Ascending aorta (tissue), 2 donors: ENCODE results near the gene MAP2K7. TPM values are rescaled to one million over a fixed set of nuclear protein-coding genes. Genes with fewer than 3 reads are reported as not detected.

ENCODE experiments used
- DNase-seq, 2 donors: peaks; one replicate each; pipeline ENCODE4 v3.0.0-alpha.2; 2019; ENCODE audit warnings: low spot score in 2 of 2
- H3K27ac ChIP-seq, 2 donors: fragments of 200-600 bp; sonication (generic); one replicate each; pipeline ENCODE4 v1.5.1; 2016 to 2017; ENCODE audit warnings: mild to moderate bottlenecking in 1 of 2
- H3K27me3 ChIP-seq: fragments of 200-600 bp; sonication (generic); one replicate; pipeline ENCODE4 v1.5.1; 2017
- H3K36me3 ChIP-seq, 2 donors: fragments of 200-600 bp; sonication (generic); one replicate each; pipeline ENCODE4 v1.5.1; 2016
- H3K4me1 ChIP-seq, 2 donors: fragments of 200-600 bp; sonication (generic); one replicate each; pipeline ENCODE4 v1.5.1; 2016 to 2017; ENCODE audit warnings: mild to moderate bottlenecking in 1 of 2
- H3K4me3 ChIP-seq, 2 donors: fragments of 200-600 bp; sonication (generic); one replicate each; pipeline ENCODE4 v1.5.1; 2016 to 2017; ENCODE audit warnings: mild to moderate bottlenecking in 1 of 2
- H3K9me3 ChIP-seq, 2 donors: fragments of 200-600 bp; sonication (generic); one replicate each; pipeline ENCODE4 v1.5.1; 2016
- CTCF ChIP-seq, 3 experiments: fragments of 200-600 bp in 2 of 3; fragments of 450-650 bp in 1 of 3; sonication (generic) in 2 of 3; IDR thresholded peaks; one replicate each; pipeline ENCODE4 v1.5.1; 2016 to 2019; ENCODE audit warnings: antibody characterized with exemption in 3 of 3, mild to moderate bottlenecking in 1 of 3, moderate library complexity in 1 of 3
- intact Hi-C: fragments of 100-400 bp; cut with DNase I; formaldehyde crosslinking; loops from one replicate; pipeline ENCODE4 v1.15.1; 2023
- total RNA-seq: library from RNA; depleted of rRNA; stranded (reverse); fragments of >200 nt; gene quantifications from one replicate; pipeline ENCODE4 v1.1.0, GENCODE V29; 2016

The MAP2K7 gene
- total RNA-seq, 1 donor from 2014 or later = 37.3 TPM

DNA sequence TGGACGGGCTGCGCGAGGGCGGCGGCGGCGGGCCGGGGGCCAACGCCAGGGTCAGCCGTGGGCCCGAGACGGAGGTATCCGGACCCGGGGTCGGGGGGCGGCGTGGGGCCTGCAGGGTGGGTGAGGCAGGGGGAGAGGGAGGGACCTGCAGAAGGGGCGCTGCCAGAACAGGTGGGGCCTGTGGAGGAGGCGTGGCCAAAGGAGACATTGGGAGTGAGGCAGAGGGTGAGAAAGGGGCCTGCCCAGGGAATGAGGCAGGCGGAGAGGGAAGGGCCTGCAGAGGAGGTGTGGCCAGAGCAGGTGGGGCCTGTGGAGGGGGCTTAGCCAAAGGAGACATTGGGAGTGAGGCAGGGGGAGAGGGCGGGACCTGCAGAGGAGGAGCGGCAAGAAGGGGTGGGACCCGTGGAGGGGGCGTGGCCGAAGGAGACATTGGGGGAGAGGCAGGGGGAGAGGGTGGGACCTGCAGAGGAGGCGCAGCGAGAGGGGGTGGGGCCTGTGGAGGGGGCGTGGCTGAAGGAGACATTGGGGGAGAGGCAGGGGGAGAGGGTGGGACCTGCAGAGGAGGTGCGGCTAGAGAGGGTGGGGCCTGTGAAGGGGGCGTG is 33.7 kb upstream of the MAP2K7 start:
- Histone ChIP-seq H3K27ac (no peak overlapping the region), H3K4me1 (peaks cover 15 to 19% of the 10 kb centered on the region in 2 donors), H3K4me3 (peak overlapping the region; percentile 46 to 61), H3K36me3 (no peaks in the 10 kb centered on the region), H3K9me3 (no peaks in the 10 kb centered on the region), H3K27me3 (peaks cover 20% of the 10 kb centered on the region)
- DNase-seq = no peak
- TF ChIP-seq CTCF (IDR thresholded peaks at IDR 0.05) = no peak
- intact Hi-C loops = no loop called here

DNA sequence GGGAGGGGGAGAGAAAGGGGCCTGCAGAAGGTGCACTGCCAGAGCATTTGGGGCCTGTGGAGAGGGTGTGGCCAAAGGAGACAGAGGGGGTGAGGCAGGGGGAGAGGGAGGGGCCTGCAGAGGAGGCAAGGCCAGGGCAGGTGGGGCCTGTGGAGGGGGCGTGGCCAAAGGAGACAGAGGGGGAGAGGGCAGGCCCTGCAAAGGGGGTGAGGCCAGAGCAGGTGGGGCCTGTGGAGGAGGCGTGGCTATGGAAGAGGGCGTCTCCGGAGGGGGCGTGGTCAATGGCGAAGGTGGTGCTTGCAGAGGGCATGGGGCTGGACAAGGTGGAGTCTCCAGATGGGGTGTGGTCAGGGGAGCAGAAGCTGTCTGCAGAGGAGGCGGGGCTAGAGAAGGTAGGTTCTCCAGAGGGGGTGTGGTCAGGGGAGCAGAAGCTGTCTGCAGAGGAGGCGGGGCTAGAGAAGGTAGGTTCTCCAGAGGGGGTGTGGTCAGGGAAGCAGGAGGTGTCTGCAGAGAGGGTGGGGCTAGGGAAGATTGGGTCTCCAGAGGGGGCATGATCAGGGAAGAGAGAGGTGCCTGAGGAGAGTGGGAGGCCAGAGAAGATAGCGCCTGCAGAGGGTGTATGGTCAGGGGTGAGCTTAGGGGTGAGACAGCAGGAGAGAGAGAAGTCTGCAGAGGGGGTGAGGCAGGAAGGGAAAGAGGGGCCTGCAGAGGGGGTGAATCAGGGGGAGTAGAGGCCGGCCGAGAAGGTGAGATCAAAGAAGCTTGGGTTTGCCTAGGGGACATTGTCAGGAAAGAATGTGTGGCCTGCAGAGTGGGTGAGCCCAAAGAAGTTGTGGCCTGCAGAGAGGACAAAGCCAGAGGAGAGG is 32.9 kb upstream of the MAP2K7 start:
- DNase-seq = no peak
- Histone ChIP-seq H3K4me1 (peaks cover 15 to 19% of the 10 kb centered on the region in 2 donors), H3K27ac (no peak overlapping the region), H3K36me3 (no peaks in the 10 kb centered on the region), H3K4me3 (no peak overlapping the region), H3K27me3 (peaks cover 20% of the 10 kb centered on the region), H3K9me3 (no peaks in the 10 kb centered on the region)
- no peak for TF ChIP-seq CTCF (IDR thresholded peaks at IDR 0.05)
- intact Hi-C loops = no loop called here

DNA sequence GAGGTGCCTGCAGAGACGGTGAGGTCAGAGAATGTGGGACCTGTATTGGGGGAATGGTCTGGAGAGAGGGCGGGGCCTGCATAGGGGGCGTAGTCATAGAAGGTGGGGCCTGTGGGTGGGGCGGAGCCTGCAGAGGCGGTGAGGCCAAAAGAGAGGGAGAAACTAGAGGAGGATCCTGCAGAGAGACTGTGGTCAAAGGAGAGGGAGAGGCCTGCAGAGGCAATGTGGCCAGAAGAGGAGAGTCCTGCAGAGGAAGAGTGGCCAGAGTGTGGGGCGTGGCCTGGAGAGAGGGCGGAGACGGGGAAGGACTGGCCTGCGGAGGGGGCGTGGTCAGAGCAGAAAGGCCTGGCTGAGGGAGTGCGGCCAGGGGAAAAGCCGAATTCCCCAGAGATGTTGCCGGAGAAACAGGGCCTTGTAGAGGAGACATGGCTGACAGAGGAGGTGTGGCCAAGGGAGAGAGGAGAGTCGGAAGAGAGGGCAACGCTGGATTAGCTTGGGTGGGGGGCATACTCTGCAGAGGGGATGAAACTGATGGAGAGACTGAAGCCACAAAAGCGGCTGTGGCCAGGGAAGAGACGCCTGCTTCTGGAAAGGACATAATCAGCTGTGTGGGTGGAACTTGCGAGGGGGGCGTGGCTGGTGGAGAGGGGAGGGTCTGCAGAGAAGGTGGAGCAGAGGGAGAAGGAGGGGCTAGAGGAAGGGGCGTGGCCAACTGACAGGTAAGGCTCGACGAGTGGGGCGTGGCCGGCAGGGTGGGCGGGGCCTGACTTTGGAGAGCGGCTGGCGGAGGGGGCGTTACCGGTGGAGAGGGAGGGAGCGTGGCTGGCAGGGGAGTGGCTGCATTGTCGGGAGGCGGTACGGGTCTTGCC is 32.0 kb upstream of the MAP2K7 start:
- Histone ChIP-seq H3K27me3 (peaks cover 20% of the 10 kb centered on the region), H3K9me3 (no peaks in the 10 kb centered on the region), H3K36me3 (no peaks in the 10 kb centered on the region), H3K4me1 (peaks cover 15 to 19% of the 10 kb centered on the region in 2 donors), H3K4me3 (peak overlapping the region in 1 of 2 donors; percentile 47), H3K27ac (no peak overlapping the region)
- intact Hi-C loops = no loop called here
- no peak for TF ChIP-seq CTCF (IDR thresholded peaks at IDR 0.05)
- DNase-seq = peak; percentile 36 to 80

- DNase-seq = no peak
- Histone ChIP-seq H3K27me3 (peaks cover 20% of the 10 kb centered on the region), H3K4me3 (peak overlapping the region in 1 of 2 donors; percentile 47), H3K36me3 (no peaks in the 10 kb centered on the region), H3K4me1 (peaks cover 15 to 19% of the 10 kb centered on the region in 2 donors), H3K9me3 (no peaks in the 10 kb centered on the region), H3K27ac (no peak overlapping the region)
- TF ChIP-seq CTCF (IDR thresholded peaks at IDR 0.05) = no peak
- intact Hi-C loops = no loop called here
Observed at GRCh38 chr19:7872306-7873204, 31.1 kb upstream of the MAP2K7 start.
